K562 (cell line): Measurements from ENCODE around the gene MACROD2. TPM values are rescaled to one million over a fixed set of nuclear protein-coding genes. Genes with fewer than 3 reads are reported as not detected.

Experiments
- ATAC-seq: fragments of 200-7000 bp; cut with Tn5 transposase; 3 replicates; pipeline ENCODE4 v1.9.1; 2020; ENCODE audit warnings: moderate library complexity
- BruUV-seq: library from RNA; stranded (reverse); fragments of 400-500 nt; replicated peaks from 2 replicates; lab custom pipeline; 2021; lab: Mats Ljungman, UMichigan
- CTCF ChIA-PET: fragments of 300-600 bp; formaldehyde crosslinking; extraction: SDS; loops from one replicate; lab custom pipeline; 2021; ENCODE audit warnings: low intra/inter-chr PET ratio; lab: Yijun Ruan, JAX
- POLR2A ChIA-PET: fragments of 300-600, 350-650 bp; sonication (Branson Sonifier 250); formaldehyde crosslinking; extraction: SDS; loops from one replicate; lab custom pipeline; 2021; ENCODE audit warnings: antibody characterized with exemption, inconsistent platforms; lab: Yijun Ruan, JAX
- DNase-seq, 4 experiments: peaks; one replicate each; pipeline versions ENCODE4 v3.0.0 to v3.0.0-alpha.2; 2011 to 2018; ENCODE audit warnings: low spot score in 3 of 4, mixed read lengths in 3 of 4; ENCODE audit errors: extremely low read depth in 1 of 4
- FAIRE-seq: peaks from 2 replicates; lab custom pipeline; 2011; peaks lifted over from hg19 to GRCh38; lab: Jason Lieb, UNC
- H2AFZ ChIP-seq: 2 replicates; pipeline ENCODE4 v1.6.0; 2011; ENCODE audit warnings: low read depth, low read length, control low read depth, inconsistent platforms
- H3K27ac ChIP-seq: fragments of 200-600 bp; 3 replicates; pipeline ENCODE4 v1.8.0; 2011; ENCODE audit warnings: low read depth, mild to moderate bottlenecking, control low read depth, inconsistent platforms, low read length, moderate library complexity, mixed read lengths; ENCODE audit errors: extremely low read depth
- H3K27me3 ChIP-seq, 2 experiments: fragments of 300-600 bp in 1 of 2; 2 replicates in 1 of 2; 3 replicates in 1 of 2; pipeline versions ENCODE4 v1.6.0 to v1.8.0; 2011; ENCODE audit warnings: inconsistent platforms in 2 of 2, low read length in 2 of 2, mild to moderate bottlenecking in 1 of 2, mixed read lengths in 1 of 2, moderate library complexity in 1 of 2; ENCODE audit not compliant: control insufficient read depth in 2 of 2, insufficient read depth in 2 of 2
- H3K36me3 ChIP-seq: fragments of 300-600 bp; 3 replicates; pipeline ENCODE4 v1.8.0; 2011; ENCODE audit warnings: mild to moderate bottlenecking, low read length, inconsistent platforms; ENCODE audit not compliant: control insufficient read depth, insufficient read depth
- H3K4me1 ChIP-seq, 2 experiments: fragments of 200-600 bp in 1 of 2; replicated peaks in 1 of 2; 2 replicates in 1 of 2; 3 replicates in 1 of 2; pipeline versions ENCODE4 v1.5.1 to v1.8.0; 2011; ENCODE audit warnings: inconsistent platforms in 2 of 2, low read length in 2 of 2, mild to moderate bottlenecking in 1 of 2, mixed read lengths in 1 of 2, moderate library complexity in 1 of 2; ENCODE audit not compliant: control insufficient read depth in 2 of 2, insufficient read depth in 2 of 2
- H3K4me2 ChIP-seq: 2 replicates; pipeline ENCODE4 v1.6.1; 2011; ENCODE audit warnings: low read length, control low read depth, inconsistent platforms, mixed read lengths; ENCODE audit not compliant: insufficient read depth
- H3K4me3 ChIP-seq: fragments of 200-600 bp; sonication (generic), shearing (Covaris generic); 2 replicates; pipeline ENCODE4 v1.5.1; 2016; ENCODE audit warnings: control low read depth, inconsistent platforms
- H3K79me2 ChIP-seq: fragments of 200-600 bp; 3 replicates; pipeline ENCODE4 v1.8.0; 2011; ENCODE audit warnings: low read length, inconsistent platforms; ENCODE audit not compliant: control insufficient read depth, insufficient read depth
- H3K9ac ChIP-seq, 2 experiments: 2 replicates each; pipeline versions ENCODE4 v1.6.0 to v1.6.1; 2011; ENCODE audit warnings: low read depth in 2 of 2, low read length in 2 of 2, control low read depth in 1 of 2, inconsistent platforms in 1 of 2, mild to moderate bottlenecking in 1 of 2, mixed read lengths in 1 of 2; ENCODE audit not compliant: insufficient read depth in 1 of 2
- H3K9me1 ChIP-seq: one replicate; pipeline ENCODE4 v1.6.0; 2011; ENCODE audit warnings: inconsistent platforms, mild to moderate bottlenecking, low read length, moderate library complexity; ENCODE audit not compliant: control insufficient read depth, insufficient read depth
- H3K9me3 ChIP-seq: replicated peaks from 2 replicates; pipeline ENCODE4 v1.5.1; 2011; ENCODE audit warnings: low read depth, low read length, inconsistent platforms; ENCODE audit not compliant: control insufficient read depth, insufficient read depth
- H4K20me1 ChIP-seq: replicated peaks from 2 replicates; pipeline ENCODE4 v1.6.1; 2011; ENCODE audit warnings: low read length, inconsistent platforms, mixed read lengths; ENCODE audit not compliant: control insufficient read depth, insufficient read depth
- ARID3B ChIP-seq: fragments of 250-450 bp; sonication (Bioruptor Pico); IDR thresholded peaks from 2 replicates; pipeline ENCODE4 v1.4.0; 2020; ENCODE audit warnings: borderline replicate concordance
- GABPB2 ChIP-seq: fragments of 250-450 bp; sonication (Bioruptor Pico); conservative IDR thresholded peaks from 2 replicates; pipeline ENCODE4 v1.5.1; 2021; ENCODE audit warnings: mild to moderate bottlenecking
- HSF4 ChIP-seq: fragments of 250-450 bp; sonication (Bioruptor Pico); IDR thresholded peaks from 2 replicates; pipeline ENCODE4 v2.1.2; 2022; ENCODE audit warnings: mild to moderate bottlenecking, moderate library complexity, borderline replicate concordance
- SRF ChIP-seq, 2 experiments: fragments of 250-450, 450-650 bp in 1 of 2; sonication (Bioruptor Pico) in 1 of 2; sonication (generic) in 1 of 2; formaldehyde crosslinking; IDR thresholded peaks; 2 replicates each; pipeline versions ENCODE4 v1.5.0 to v1.5.1; 2020 to 2022; ENCODE audit warnings: mild to moderate bottlenecking in 1 of 2, missing genetic modification reagents in 1 of 2
- ZNF511 ChIP-seq: sonication (generic); formaldehyde crosslinking; IDR thresholded peaks from 2 replicates; pipeline ENCODE4 v1.8.0; 2022; ENCODE audit warnings: mild to moderate bottlenecking, missing genetic modification reagents
- WGBS: fragments of 100-300 bp; shearing (Covaris generic); methylation state at CpG from one replicate; pipeline ENCODE4 v1.1.6; 2016; ENCODE audit warnings: low coverage, mixed read lengths; ENCODE audit not compliant: insufficient coverage; ENCODE audit errors: missing lambda C conversion rate; 5-methylcytosine and 5-hydroxymethylcytosine counted together
- in situ Hi-C: fragments of 300-500 bp; cut with MboI; formaldehyde crosslinking; loops from 4 replicates; pipeline ENCODE4 v1.15.0; 2018; ENCODE audit warnings: inconsistent platforms, mixed read lengths
- intact Hi-C: fragments of 100-400 bp; cut with micrococcal nuclease; formaldehyde crosslinking; loops from 2 replicates; pipeline ENCODE4 v1.14.2; 2022
- polyA plus RNA-seq, 8 experiments: library from polyadenylated mRNA; depleted of rRNA in 4 of 8; stranded (reverse) in 5 of 8; unstranded in 3 of 8; fragments of >200 nt; fragmentation: Nextera tagmentation in 2 of 8; fragmentation: Illumina TruSeq in 1 of 8; extraction: Ambion mirVana in 2 of 8; extraction: Trizol in 1 of 8; gene quantifications; 2 replicates each; pipeline versions ENCODE4 v1.2.1 to v1.2.3, GENCODE V29; 2011 to 2014; ENCODE audit warnings: inconsistent platforms in 1 of 8, missing spikeins in 1 of 8
- total RNA-seq, 7 experiments: library from RNA; depleted of rRNA in 6 of 7; stranded (reverse); fragments of >200 nt in 6 of 7; fragmentation: Illumina TruSeq in 2 of 7; extraction: Trizol in 2 of 7; gene quantifications; 2 replicates each; pipeline versions ENCODE4 v1.2.1 to v1.2.3, GENCODE V29; 2011 to 2021; ENCODE audit warnings: low replicate concordance in 1 of 7
- TF ChIP-seq, protein P1 (sequence below): fragments of 200-400 bp; formaldehyde crosslinking; IDR thresholded peaks from 2 replicates; pipeline ENCODE4 v1.6.1; 2017; ENCODE audit warnings: mild to moderate bottlenecking, low read depth, low read length, moderate library complexity

Gene MACROD2
- total and polyA plus RNA-seq, 9 of the 15 experiments (the other 6 are each of a cell fraction or from before 2014, with no cell fraction given): not detected

GRCh38 chr20:14861028-14861699 lies 865.8 kb downstream of the MACROD2 start:
- POLR2A ChIA-PET: no interaction called here

More at GRCh38 chr20:14861028-14861699, 865.8 kb downstream of the MACROD2 start:
- Histone ChIP-seq H3K4me2 (no peak overlapping the region), H3K9me3 (no peaks in the 10 kb centered on the region), H3K27me3 (no peaks in the 10 kb centered on the region), H2AFZ (no peak overlapping the region), H3K27ac (no peak overlapping the region), H3K79me2 (no peaks in the 10 kb centered on the region), H3K4me3 (no peak overlapping the region)
- FAIRE-seq (no peak), ATAC-seq (no peak)
- in situ Hi-C loops (no loop called here), intact Hi-C loops (no loop called here)
- CTCF ChIA-PET: no interaction called here
- TF ChIP-seq ZNF511 (CRISPR knock-in tag): no peak
- TF ChIP-seq HSF4: no peak
- TF ChIP-seq SRF (CRISPR knock-in tag; IDR thresholded peaks at IDR 0.05): no peak
- TF ChIP-seq ARID3B (CRISPR knock-in tag): no peak
- TF ChIP-seq, protein P1, sequence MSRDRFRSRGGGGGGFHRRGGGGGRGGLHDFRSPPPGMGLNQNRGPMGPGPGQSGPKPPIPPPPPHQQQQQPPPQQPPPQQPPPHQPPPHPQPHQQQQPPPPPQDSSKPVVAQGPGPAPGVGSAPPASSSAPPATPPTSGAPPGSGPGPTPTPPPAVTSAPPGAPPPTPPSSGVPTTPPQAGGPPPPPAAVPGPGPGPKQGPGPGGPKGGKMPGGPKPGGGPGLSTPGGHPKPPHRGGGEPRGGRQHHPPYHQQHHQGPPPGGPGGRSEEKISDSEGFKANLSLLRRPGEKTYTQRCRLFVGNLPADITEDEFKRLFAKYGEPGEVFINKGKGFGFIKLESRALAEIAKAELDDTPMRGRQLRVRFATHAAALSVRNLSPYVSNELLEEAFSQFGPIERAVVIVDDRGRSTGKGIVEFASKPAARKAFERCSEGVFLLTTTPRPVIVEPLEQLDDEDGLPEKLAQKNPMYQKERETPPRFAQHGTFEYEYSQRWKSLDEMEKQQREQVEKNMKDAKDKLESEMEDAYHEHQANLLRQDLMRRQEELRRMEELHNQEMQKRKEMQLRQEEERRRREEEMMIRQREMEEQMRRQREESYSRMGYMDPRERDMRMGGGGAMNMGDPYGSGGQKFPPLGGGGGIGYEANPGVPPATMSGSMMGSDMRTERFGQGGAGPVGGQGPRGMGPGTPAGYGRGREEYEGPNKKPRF: no peak
- no peak for TF ChIP-seq GABPB2 (CRISPR knock-in tag)
- TF ChIP-seq, all 486 proteins: peak for 0
- H3K9ac ChIP-seq: no peak overlapping the region
- no peaks in the 10 kb centered on the region for H3K4me1 ChIP-seq
- H3K9me1 ChIP-seq: no peaks in the 10 kb centered on the region
- BruUV-seq: no TSS peak
- no peak for DNase-seq
- no peaks in the 10 kb centered on the region for H4K20me1 ChIP-seq
- H3K36me3 ChIP-seq: no peaks in the 10 kb centered on the region
- 0% methylated on average over 4 of the region's 4 CpGs for WGBS
